D721Med (cell line): Measurements from ENCODE around the gene TCERG1L.

ENCODE experiments used
- DNase-seq: peaks from one replicate; pipeline ENCODE4 v3.0.0; 2011; ENCODE audit warnings: low spot score; ENCODE audit not compliant: insufficient read length
- FAIRE-seq: peaks from 2 replicates; lab custom pipeline; 2011; peaks lifted over from hg19 to GRCh38; lab: Jason Lieb, UNC
- TF ChIP-seq, protein P1 (sequence below): IDR thresholded peaks from 2 replicates; pipeline ENCODE4 v1.5.1; 2012; ENCODE audit warnings: mild to moderate bottlenecking, control low read depth; ENCODE audit not compliant: insufficient read depth; ENCODE audit errors: missing control alignments

TCERG1L gene

DNA sequence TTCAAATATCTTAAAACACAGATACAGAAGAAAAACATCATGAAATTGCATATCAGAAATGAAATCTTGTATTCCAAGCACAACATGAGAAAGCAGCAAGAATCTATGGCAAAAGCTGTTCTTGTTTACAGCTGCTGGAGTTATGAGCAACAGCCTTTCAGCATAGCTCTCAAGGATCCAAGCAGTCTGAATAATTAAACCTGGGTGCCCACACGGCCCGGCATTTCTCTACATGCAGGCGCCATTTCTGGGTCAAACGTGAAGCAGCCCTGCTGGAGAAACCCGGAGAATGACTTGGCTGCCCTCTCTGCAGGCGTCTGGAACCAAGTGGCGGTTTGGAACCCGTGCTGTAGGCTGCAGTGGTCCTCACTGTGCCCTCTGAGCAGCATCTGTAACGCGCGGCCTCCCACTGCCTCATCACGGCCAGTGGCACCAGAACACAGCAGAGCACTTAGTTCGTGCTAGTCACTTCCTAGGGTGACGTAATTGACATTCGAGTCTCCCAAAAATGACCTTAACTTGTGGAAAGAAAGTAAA lies 213.0 kb downstream of the TCERG1L start:
- FAIRE-seq, result no peak
- DNase-seq, result no peak
- TF ChIP-seq, protein P1, sequence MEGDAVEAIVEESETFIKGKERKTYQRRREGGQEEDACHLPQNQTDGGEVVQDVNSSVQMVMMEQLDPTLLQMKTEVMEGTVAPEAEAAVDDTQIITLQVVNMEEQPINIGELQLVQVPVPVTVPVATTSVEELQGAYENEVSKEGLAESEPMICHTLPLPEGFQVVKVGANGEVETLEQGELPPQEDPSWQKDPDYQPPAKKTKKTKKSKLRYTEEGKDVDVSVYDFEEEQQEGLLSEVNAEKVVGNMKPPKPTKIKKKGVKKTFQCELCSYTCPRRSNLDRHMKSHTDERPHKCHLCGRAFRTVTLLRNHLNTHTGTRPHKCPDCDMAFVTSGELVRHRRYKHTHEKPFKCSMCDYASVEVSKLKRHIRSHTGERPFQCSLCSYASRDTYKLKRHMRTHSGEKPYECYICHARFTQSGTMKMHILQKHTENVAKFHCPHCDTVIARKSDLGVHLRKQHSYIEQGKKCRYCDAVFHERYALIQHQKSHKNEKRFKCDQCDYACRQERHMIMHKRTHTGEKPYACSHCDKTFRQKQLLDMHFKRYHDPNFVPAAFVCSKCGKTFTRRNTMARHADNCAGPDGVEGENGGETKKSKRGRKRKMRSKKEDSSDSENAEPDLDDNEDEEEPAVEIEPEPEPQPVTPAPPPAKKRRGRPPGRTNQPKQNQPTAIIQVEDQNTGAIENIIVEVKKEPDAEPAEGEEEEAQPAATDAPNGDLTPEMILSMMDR, result no peak

DNA sequence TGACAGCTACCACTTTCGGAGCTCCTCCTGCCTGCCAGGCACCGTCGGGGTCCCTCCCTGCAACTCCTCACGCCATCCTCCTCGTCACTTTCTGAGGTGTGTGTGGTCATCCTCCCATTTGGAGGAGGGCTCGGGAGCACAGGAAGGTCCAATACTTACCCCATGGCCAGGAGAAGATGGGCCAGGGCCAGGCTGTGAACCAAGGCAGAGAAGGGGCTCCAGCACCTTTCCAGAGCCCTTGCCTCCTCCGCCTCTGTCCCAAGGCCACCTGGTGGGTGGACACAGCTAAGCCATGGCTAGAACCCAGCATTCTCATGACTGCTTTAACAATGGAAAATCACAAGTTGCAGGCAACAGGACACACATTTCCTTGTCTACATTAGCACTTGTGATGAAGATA lies 215.5 kb downstream of the TCERG1L start:
- FAIRE-seq (no peak), DNase-seq (no peak)
- TF ChIP-seq, protein P1, result no peak

DNA sequence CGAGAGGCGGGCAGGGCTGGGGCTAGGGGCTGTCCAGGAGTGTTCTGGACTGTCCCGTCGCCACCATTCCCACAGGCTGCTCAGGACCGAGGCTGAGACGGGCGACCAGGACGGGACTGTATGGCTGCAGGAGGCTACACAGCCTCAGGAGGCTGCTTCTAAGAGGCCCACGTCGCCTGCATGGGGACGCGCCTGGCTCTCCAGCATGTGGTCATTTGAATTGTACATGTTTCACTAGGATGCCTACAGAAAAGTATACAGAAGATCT lies 216.3 kb downstream of the TCERG1L start:
- no peak for FAIRE-seq
- DNase-seq, result no peak
- TF ChIP-seq, protein P1, result no peak

DNA sequence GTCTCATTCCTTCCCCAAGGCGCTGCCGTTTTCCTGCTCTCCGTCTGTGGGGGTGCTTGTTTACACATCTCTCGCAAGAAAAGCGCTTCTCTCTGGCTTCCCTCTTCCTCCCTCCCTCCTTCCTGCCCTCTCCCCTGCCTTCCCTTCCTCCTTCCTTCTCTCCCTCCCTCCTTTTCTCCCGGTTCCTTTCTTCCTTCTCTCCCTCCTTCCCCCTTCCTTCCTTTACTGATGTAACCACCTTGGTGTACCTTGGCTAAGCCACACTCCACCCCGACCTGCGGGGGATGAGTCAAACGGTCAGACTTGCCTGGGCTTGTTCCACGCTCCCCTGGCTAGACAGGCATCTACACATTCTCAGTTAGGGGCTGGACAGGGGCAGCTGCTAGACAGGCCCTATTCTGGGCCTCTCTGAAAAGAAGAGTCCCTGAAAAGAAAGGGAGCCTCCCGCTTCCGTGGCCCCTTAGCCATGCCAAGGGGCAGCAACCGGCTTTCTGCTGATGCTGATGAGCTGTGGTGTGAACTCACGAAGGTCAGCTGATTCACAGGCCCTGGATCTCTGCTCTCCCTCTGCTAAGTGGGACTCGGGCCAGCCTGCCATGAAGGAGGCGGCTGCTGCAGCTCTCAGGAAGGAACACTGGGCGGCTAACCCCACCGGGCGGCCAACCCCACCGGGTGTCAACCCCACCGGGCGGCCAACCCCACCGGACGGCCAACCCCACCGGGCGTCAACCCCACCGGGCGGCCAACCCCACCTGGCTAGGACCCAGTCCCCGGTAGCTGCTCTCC lies 216.8 kb downstream of the TCERG1L start:
- TF ChIP-seq, protein P1, result no peak
- DNase-seq (no peak), FAIRE-seq (no peak)

DNA sequence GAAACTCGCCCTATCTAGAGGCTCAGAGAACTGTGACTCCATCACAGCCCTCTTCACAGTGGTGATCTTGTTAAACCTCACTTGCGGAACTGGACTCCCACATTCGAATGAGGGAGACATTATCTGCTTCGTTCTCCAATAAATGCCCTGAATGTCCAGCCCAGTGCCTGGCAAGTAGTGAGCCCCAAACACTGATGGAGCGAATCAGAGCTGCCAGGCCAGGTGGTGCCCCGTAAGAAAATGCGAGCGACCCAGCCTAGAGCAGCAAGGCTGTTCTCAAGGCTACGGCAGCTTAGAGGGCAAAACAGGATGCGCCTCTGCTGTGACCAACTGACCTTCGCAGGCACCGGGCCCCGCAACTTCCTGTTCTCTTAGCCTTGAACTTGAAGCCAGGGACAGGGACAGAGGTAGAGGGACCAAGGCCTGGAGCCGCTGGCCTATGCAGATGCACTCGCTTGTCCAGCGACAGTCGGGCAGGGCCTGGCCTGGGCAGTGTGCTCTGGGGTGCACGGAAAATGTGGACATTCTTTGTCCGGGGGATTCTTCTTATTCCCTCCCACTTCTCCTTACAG lies 217.6 kb downstream of the TCERG1L start:
- DNase-seq, result no peak
- TF ChIP-seq, protein P1, result no peak
- no peak for FAIRE-seq

DNA sequence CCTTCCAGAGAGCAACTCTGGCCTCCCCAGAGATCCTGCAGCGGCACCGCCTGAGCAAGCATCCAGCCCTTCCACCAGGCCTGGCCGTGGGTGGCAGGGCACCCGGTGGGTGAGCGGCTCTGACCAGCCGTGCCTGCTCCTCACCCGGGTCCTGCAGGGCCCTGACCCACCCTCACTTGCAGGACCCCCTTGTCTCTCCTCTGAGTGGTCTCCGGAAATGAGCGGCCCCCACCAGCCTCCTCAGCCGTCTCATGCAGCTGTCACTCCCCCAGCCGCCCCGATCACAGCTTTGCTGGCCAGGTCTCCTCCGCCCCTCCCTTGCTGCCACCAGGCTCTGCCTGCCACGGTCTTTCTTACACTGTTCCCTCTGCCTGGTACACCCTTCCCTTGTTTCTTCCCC lies 218.2 kb downstream of the TCERG1L start:
- TF ChIP-seq, protein P1, result no peak
- FAIRE-seq (no peak), DNase-seq (no peak)

DNA sequence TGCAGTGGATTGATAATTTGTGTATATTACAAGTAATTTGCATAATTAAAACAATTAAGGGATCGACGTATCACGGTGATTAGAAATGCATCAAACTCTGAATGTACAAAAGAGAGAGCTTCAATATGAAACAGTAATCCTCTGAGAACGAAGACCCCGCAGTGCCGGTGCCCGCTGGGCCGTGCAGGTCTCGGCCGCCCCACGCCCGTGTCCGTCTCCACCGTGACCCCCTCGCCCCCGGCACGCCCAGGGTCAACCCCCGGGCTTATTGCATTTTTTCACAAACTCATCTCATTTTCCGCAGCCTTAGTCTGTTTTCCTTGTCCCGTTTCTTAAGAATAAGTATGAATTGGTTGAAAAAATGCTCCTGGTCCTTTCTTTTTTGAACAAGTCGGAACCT lies 218.6 kb downstream of the TCERG1L start:
- no peak for DNase-seq
- FAIRE-seq, result no peak
- TF ChIP-seq, protein P1, result no peak
